Psoas muscle (tissue), 8 donors: Measurements from ENCODE around the gene TPI1. TPM values are rescaled to one million over a fixed set of nuclear protein-coding genes. Genes with fewer than 3 reads are reported as not detected.
A peak's percentile ranks its signal among the peaks of the same experiment; 100 is the strongest.

Source experiments
- ATAC-seq, 4 donors: fragments of 200-7000 bp; cut with Tn5 transposase; one replicate each; pipeline ENCODE4 v1.9.1; 2020; ENCODE audit warnings: moderate library complexity in 3 of 4, mild to moderate bottlenecking in 2 of 4
- DNase-seq, 2 donors: peaks; one replicate each; pipeline ENCODE4 v3.0.0-alpha.2; 2020
- H3K27ac ChIP-seq: fragments of 200-600 bp; one replicate; pipeline ENCODE4 v1.8.0; 2022
- H3K27me3 ChIP-seq, 3 donors: fragments of 200-600 bp in 1 of 3; one replicate each; pipeline versions ENCODE4 v1.6.1 to v1.8.0; 2013 to 2022; ENCODE audit warnings: low read length in 2 of 3, mild to moderate bottlenecking in 2 of 3, moderate library complexity in 1 of 3; ENCODE audit not compliant: insufficient read depth in 3 of 3
- H3K36me3 ChIP-seq, 2 donors: fragments of 200-600 bp in 1 of 2; one replicate each; pipeline versions ENCODE4 v1.6.1 to v1.8.0; 2013 to 2022; ENCODE audit warnings: low read depth in 1 of 2, mild to moderate bottlenecking in 1 of 2, moderate library complexity in 1 of 2; ENCODE audit not compliant: insufficient read depth in 1 of 2
- H3K4me1 ChIP-seq: fragments of 200-600 bp; one replicate; pipeline ENCODE4 v1.8.0; 2022
- H3K4me3 ChIP-seq: fragments of 200-600 bp; one replicate; pipeline ENCODE4 v1.8.0; 2022; ENCODE audit warnings: mild to moderate bottlenecking
- H3K9me3 ChIP-seq: fragments of 200-600 bp; one replicate; pipeline ENCODE4 v1.8.0; 2022
- WGBS, 3 donors: extraction: QIAGEN DNeasy Blood & Tissue Kit; methylation state at CpG; one replicate each; pipeline versions ENCODE4 v1.1.6 to v1.1.7; 2013; 5-methylcytosine and 5-hydroxymethylcytosine counted together
- intact Hi-C, 2 donors: fragments of 100-400 bp; cut with DNase I; formaldehyde crosslinking; loops; one replicate each; pipeline versions ENCODE4 v1.11.0 to v1.14.2; 2022
- long read RNA-seq, 2 donors: library from polyadenylated mRNA; unstranded; transcript quantifications; one replicate each; pipeline ENCODE4 v2.0.0, GENCODE V29; 2021
- polyA plus RNA-seq, 3 donors: library from polyadenylated mRNA; stranded (reverse); fragments of 200-250 nt; gene quantifications; one replicate each; pipeline ENCODE4 v1.2.3, GENCODE V29; 2013
- total RNA-seq, 4 donors: library from RNA; stranded (reverse); fragmentation: NEBNext Ultra II Directional in 2 of 4; extraction: Animal tissue kit (Norgen Biotek cat#: 25700) in 2 of 4; gene quantifications; one replicate each; pipeline versions ENCODE4 v1.2.1 to v1.2.4, GENCODE V29; 2021 to 2023
- TF ChIP-seq, protein P1 (sequence below): fragments of 200-600 bp; IDR thresholded peaks from one replicate; pipeline ENCODE4 v1.8.0; 2022; ENCODE audit warnings: antibody characterized with exemption
- donor health status: healthy with polysubstance abuse.
- donor health status: DM: no; HTN: no; CAD: no; lungs with moderate emphysema.
- donor health status: Bipolar disorder and iron deficiency.
- donor health status: healthy.
- donor health status: DM: yes; HTN: yes; CAD: no.
- donor health status: DM: no; HTN: no; CAD: no.
- donor health status: DM: no; HTN: no; CAD: no.
- donor health status: DM: yes; HTN: yes; CAD: no.

TPI1 gene
- total RNA-seq (100 to 1,000 TPM; 537 to 822 (median 624) TPM), polyA plus RNA-seq (100 to 1,000 TPM; 588 to 952 (median 847) TPM)
- long read RNA-seq, donor 1, transcript TPI1-201 (7 exons, 1,763 nt) = major isoform, 494 of 515 reads
- long read RNA-seq, donor 1, partial matches to known transcripts = 12 of 515 reads
- long read RNA-seq, donor 1, other reads (novel, unspliced or antisense) = 8 of 515 reads
- long read RNA-seq, donor 2, transcript TPI1-201 (7 exons, 1,763 nt) = major isoform, 1,054 of 1,093 reads
- long read RNA-seq, donor 2, partial matches to known transcripts = 18 of 1,093 reads
- long read RNA-seq, donor 2, other reads (novel, unspliced or antisense) = 20 of 1,093 reads

DNA sequence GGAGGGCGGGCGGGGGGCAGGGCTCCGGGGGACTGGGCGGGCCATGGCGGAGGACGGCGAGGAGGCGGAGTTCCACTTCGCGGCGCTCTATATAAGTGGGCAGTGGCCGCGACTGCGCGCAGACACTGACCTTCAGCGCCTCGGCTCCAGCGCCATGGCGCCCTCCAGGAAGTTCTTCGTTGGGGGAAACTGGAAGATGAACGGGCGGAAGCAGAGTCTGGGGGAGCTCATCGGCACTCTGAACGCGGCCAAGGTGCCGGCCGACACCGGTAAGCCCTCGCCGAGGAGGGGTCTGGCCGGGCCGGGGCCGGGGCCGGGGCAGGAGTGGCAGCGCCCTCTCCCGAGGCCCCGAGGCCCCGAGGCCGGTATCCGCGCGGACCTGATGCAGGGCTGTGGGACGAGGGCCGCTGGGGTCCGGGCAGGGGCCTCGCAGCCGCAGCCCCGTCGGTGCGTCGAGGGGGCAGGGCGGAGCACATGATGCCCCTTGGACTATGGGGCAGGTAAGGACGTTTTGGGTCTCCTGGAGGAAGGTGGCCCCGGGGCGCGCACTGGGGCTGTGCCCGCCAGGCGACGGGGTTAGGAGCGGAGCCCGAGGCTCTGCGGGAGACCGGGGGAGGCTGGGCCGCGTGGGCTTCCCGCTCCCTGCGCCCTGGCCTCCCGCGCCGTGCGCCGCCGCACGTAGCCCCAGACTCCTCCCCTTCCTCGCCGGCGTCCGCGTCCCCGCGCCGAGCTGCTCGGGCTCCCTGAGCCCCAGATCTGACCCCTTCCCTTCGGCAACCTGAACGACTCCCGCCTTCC is at the start of gene TPI1:
TSS of gene TPI1 (plus strand) at position 119 of the 798 bp plus-strand sequence. CDS start at position 155, 36 bp downstream.
- Histone ChIP-seq H3K36me3 (peaks cover 7 to 68% of the 10 kb centered on the region in 2 donors), H3K27me3 (no peaks in the 10 kb centered on the region), H3K27ac (peak within 1 kb of the TSS; percentile 97), H3K4me3 (peak within 1 kb of the TSS; percentile 94), H3K9me3 (no peaks in the 10 kb centered on the region), H3K4me1 (peaks cover 35% of the 10 kb centered on the region)
- whole genome bisulfite sequencing, 3 donors = 0 to 1% (median 0%) methylated on average over 40 to 86 of the region's 86 CpGs
- ATAC-seq = peak; percentile 84 to 88 (median 86)
- intact Hi-C loops = loop anchor here in 1 of 2 donors (5.0 to 10.0 kb wide), 2 partner anchors 70 to 247 kb away; no protein-coding TSS in a partner anchor
- TF ChIP-seq, protein P1, sequence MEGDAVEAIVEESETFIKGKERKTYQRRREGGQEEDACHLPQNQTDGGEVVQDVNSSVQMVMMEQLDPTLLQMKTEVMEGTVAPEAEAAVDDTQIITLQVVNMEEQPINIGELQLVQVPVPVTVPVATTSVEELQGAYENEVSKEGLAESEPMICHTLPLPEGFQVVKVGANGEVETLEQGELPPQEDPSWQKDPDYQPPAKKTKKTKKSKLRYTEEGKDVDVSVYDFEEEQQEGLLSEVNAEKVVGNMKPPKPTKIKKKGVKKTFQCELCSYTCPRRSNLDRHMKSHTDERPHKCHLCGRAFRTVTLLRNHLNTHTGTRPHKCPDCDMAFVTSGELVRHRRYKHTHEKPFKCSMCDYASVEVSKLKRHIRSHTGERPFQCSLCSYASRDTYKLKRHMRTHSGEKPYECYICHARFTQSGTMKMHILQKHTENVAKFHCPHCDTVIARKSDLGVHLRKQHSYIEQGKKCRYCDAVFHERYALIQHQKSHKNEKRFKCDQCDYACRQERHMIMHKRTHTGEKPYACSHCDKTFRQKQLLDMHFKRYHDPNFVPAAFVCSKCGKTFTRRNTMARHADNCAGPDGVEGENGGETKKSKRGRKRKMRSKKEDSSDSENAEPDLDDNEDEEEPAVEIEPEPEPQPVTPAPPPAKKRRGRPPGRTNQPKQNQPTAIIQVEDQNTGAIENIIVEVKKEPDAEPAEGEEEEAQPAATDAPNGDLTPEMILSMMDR = no peak
- peak; percentile 87 to 94 for DNase-seq

- WGBS, 3 donors = 83 to 91% (median 91%) methylated on average over 20 of the region's 20 CpGs
These were observed 49.6 kb upstream of the TPI1 start for GRCh38 chr12:6817662-6818157.

DNA sequence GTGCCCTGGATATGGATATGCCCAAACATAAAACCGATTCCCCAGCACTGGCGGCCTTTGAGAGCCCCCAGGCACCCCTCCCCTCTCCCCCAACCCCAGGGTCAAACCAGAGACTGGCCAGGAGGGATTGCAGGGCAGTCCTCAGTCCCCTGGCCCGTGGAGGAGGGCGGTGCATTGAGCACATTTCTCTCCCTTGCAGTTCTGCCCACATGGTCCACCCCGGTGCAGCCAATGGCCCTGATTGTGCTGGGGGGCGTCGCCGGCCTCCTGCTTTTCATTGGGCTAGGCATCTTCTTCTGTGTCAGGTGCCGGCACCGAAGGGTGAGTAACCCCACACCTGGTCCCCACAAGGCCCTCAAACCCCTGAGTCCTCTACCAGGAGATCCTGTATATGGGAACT is 49.1 kb upstream of the TPI1 start:
- no peaks in the 10 kb centered on the region for H3K9me3 ChIP-seq
- ATAC-seq (no peak), DNase-seq (no peak)
- no peaks in the 10 kb centered on the region for H3K36me3 ChIP-seq
- H3K27me3 ChIP-seq = peaks cover 0 to 17% (median 11%) of the 10 kb centered on the region in 3 donors
- intact Hi-C loops = no loop called here
- no peak overlapping the region for H3K4me3 ChIP-seq
- no peaks in the 10 kb centered on the region for H3K4me1 ChIP-seq
- H3K27ac ChIP-seq = no peak overlapping the region
- TF ChIP-seq, protein P1 = no peak
- WGBS, 3 donors = 69 to 77% (median 75%) methylated on average over 10 of the region's 10 CpGs

More at GRCh38 chr12:6817662-6818157, 49.6 kb upstream of the TPI1 start:
- ATAC-seq (no peak), DNase-seq (no peak)
- Histone ChIP-seq H3K4me1 (no peaks in the 10 kb centered on the region), H3K27me3 (peaks cover 0 to 12% (median 8%) of the 10 kb centered on the region in 3 donors), H3K27ac (no peak overlapping the region), H3K4me3 (no peak overlapping the region), H3K9me3 (no peaks in the 10 kb centered on the region), H3K36me3 (no peaks in the 10 kb centered on the region)
- intact Hi-C loops = no loop called here
- TF ChIP-seq, protein P1 = no peak

- Histone ChIP-seq H3K27ac (no peak overlapping the region), H3K27me3 (peaks cover 0 to 21% (median 11%) of the 10 kb centered on the region in 3 donors), H3K9me3 (no peaks in the 10 kb centered on the region), H3K36me3 (no peaks in the 10 kb centered on the region), H3K4me1 (no peaks in the 10 kb centered on the region), H3K4me3 (no peak overlapping the region)
- DNase-seq = no peak
- no peak for ATAC-seq
- 81 to 87% (median 87%) methylated on average over 5 of the region's 5 CpGs for WGBS, 3 donors
- TF ChIP-seq, protein P1 = no peak
- intact Hi-C loops = no loop called here
These were observed 48.7 kb upstream of the TPI1 start for GRCh38 chr12:6818645-6819044.
